NCI-H1417 (cell line): Measurements from ENCODE around the gene CHD6.

Experiments used
- DNase-seq, 3 experiments: peaks; one replicate each; lab custom pipeline; 2025; lab: John Stamatoyannopoulos, UW

Gene CHD6

GRCh38 chr20:41366546-41367392 is 251.4 kb downstream of the CHD6 start, which contains the start of gene EMILIN3:
Gene EMILIN3, minus strand, starts transcription at chr20:41366818. Its CDS starts 184 bp downstream, at chr20:41366634.
- peak in 2 of 3 experiments; percentile 58 to 60 for DNase-seq

DNA sequence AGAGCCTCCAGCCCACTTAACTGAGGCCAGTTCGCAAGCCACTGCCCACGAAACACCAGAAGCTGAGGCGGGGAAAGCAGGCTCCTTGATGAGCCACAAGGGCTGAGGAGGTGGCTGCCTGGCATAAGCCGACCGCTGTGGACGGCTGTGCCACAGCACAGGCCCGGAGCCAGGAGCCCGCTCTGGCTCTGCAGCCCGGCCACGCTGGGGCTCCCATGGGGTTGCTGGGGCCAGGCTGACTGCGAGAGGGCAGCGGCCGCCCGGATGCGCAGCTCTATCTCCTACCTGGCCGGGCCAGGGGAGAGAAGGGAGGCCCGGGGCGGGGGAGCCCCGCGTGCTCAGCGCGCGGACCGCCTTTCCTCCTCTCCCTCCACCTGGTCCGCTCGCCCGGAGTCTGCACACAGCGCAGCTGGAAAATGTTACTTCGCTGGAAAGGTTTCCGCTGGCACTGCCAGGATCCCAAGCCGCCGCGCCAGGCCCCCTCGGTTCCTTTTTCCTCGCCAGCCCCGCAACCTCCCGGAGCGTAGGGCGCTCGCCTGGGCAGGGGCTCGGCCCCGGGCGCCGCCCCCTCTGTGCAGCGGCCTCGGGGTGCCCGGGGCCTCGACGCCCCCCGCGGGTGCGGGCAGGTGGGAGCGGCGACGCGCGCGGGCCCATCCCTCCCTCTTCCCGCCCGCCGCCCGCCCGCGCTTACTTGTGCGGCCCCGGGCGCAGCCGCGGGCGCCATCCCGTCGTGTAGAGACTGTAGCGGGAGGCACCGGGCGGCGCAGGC is 252.2 kb downstream of the CHD6 start:
- DNase-seq, result peak in 2 of 3 experiments; percentile 73 to 82

DNA sequence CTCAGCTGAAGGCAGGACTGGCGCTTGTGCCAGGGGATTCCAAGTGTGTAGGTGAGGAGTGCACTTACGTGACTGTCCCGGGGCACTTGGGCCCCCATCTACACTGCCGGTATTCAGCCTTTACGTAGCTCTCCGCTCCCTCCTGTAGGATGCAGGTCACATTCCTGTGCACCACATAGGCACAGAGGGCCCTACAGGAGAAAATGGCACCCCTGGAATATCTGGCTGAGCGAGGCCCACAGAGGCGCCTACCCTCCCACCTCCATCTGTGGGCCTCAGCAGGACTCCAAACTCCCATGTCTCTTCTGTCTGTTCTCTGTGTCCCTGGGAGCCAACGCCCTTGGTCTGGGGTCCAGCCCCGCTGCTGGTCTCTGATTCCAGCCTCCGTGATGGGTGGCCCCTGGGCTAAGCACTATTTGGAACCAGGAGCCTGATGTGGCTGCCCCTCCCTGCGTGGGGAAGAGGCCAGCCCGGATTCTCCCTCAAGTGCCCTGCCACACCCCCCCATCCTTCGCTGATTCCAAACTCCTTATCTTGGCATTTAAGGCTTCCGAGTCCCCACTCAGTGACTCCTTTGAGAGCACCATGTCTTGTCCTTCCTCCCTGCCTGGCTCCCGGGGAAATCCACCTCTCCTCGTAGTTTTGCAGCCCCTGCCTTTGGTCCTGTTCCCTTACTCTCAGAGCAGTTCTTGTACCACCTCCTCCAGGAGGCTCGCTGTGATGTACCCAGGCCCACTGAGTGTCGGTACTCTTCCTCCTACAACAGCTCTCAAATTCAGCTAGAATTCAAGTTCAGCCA is 253.0 kb downstream of the CHD6 start:
- no peak for DNase-seq

DNA sequence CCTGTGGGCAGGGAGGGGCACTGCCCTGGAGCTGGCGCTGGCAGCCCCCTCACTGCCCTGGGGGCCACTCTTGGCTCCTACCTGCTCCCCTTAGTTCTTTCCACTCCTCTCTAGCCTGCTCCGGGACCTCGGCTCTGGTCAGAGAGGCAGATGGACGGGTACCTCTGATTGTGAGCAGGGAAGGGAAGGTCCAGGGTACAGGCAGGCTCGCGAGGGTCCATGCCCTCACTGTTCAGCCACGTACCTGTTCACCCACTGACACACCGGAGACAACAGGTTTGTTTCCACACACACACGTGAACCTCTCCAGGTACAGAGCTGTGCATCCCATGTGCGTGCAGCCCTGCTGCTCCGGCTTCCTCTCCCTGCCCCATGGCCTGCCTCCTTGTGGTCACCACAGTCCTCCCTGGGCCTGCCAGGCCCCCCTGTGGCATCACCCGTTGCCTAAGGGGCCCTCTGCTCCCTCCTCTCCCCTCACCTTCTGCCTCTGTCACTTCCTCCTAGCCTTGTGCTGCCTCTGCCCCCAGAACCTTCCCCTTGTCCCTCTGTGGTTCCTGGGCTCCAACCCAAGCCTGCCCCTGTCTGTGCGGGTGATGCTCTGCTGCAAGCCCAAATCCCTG is 253.8 kb downstream of the CHD6 start:
- DNase-seq, result no peak

GRCh38 chr20:41363601-41364000 is 254.6 kb downstream of the CHD6 start:
- DNase-seq, result no peak

GRCh38 chr20:41362748-41363140 is 255.4 kb downstream of the CHD6 start:
- DNase-seq, result no peak

DNA sequence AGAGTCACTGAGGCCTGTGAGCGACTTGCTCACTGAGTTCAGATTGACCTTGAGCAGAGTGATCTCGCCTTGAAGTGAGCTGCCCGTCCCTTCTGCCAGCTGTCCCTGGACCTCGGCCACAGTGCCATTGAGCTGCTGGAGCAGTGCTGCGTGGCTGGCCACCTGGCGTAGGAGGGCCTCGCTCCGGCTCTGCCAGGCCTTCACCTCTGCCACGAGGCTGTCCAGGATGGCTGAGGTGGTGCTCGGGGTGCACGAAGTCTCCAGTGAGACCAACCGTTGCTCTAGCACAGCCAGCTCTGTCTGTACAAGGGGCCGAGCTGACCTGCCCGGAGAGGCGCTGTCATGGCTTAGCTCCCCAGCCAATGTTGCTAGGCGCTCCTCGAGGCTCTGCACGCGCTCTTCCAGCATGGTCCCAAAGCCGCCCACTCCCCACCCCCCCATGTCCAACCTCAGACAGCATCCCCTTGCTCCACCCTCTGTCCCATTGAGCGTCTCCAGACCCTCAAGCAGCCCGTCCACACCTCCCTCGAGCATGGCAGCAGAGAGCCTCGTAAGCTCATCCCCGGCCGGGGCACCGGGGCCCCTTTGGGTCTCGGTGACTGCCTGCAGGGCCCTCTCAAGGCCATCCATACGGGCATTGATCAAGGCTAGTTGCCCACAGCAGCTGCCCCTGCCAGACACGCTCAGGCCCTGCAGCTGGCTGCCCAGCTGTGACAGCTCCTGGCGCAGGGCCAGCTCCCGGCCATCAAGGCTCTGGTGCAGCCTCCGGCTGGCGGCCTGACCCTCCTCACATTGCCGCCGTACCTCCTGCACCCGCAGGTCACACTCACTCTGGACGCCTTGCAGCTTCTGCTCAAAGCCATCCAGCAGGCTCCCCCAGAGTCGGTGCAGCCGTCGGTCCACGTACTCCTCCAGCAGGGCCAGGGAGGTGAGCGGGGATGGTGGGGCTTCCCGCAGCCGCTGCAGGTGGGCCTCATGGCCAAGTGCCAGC is 256.1 kb downstream of the CHD6 start:
- DNase-seq, result peak in 1 of 3 experiments; percentile 12

- no peak for DNase-seq
Observed at GRCh38 chr20:41360831-41361756, 257.1 kb downstream of the CHD6 start.

- DNase-seq, result no peak
Observed at GRCh38 chr20:41359541-41360011, 258.6 kb downstream of the CHD6 start.

GRCh38 chr20:41358717-41359116 is 259.5 kb downstream of the CHD6 start:
- no peak for DNase-seq

DNA sequence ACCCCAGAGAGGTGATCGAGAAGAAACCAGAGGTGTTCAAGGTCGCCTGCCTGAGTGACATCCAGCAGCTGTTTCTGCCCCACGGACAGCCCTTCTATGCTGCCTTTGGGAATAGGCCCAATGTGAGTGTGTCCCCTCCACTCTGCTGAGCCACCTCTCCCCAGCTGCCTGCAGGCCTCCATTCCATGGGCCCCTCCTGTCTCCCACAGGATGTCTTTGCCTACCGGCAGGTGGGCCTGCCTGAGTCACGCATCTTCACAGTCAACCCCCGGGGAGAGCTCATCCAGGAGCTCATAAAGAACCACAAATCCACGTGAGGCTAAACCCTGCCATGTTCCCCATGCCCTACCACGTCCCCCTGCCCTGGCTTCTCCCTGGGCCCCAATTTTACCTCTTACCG is 259.9 kb downstream of the CHD6 start:
- DNase-seq, result no peak

DNA sequence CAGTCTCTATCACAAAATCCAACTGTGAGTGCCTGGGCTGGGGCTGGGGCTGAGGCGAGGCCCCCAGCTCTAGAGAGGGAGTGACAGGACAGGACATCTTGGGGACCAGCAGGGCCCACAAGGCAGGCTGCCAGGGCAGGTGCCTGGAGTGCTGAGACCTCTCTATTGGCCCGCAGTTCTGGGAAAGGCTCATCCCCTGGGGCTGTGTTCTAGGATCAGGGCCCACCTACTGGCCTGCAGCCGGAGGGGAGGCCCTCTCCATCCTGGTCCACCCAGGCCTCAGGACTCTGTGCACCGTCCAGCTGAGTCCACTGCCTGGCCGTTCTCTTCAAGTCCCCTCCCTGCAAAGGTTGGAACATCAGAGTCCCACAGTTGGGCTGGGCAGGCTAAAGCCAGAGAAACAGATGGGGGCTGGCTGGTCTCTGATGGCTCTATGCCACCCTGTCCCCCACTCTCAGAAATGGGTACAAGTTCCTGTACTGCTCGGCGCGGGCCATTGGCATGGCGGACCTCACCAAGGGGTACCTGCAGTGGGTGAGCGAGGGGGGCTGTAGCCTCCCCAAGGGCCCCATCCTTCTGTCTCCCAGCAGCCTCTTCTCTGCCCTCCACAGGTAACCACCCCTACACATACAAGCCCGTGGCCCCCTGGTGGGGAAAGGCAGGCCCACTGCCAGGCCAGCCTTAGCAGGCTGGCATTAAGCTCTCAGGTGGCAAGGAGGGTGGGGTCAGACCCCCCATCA is 260.6 kb downstream of the CHD6 start:
- no peak for DNase-seq

GRCh38 chr20:41356951-41357350 is 261.2 kb downstream of the CHD6 start:
- no peak for DNase-seq

DNA sequence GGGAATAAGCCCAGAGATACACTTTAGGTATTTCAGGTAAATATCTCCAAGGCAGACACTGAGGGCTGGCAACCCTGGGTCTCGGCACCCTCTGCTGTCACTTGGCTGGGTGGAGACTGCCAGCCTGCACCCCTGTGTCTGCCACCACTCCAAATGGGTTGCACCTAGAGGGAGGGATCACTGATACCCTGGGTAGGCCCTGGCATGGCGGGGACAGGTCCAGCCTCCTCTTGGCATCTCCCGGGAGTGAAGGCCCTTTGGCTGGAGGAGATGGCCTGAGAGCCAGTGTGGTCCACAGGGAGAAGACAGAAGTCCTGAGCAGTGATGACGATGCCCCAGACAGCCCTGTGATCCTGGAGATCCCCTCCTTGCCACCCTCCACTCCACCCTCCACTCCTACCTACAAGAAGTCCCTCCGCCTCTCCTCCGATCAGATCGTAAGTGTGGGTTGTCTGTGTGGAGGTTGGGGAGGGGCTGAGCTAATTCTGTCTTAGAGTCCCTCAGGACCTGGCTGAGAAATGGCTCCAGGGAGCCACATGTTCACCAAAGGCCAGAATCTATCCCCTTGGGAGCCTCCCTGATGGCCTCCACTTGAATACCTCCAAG is 262.5 kb downstream of the CHD6 start:
- no peak for DNase-seq

GRCh38 chr20:41355192-41355591 is 263.0 kb downstream of the CHD6 start:
- no peak for DNase-seq

DNA sequence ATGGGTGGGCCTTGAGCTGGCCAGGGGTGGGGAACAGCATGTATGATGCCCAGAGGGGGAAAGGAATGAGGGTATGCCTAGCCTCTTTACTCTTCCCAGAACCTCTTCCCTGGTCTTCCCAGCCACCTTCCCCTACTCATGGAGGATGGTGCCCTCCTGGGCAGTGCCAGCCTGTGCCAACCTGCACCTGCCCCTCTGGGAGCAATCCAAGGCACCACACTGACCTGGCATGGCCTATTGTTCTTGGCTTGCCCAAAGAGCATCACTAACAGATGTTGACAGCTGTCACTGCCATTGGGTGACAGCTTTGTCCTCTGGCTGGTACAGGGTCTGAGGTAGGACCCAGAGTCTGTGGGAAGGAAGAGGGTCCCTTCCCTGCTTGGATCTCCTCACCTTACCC is 264.6 kb downstream of the CHD6 start:
- no peak for DNase-seq

- no peak for DNase-seq
Observed at GRCh38 chr20:41352666-41353065, 265.5 kb downstream of the CHD6 start.

GRCh38 chr20:41352106-41352505 is 266.1 kb downstream of the CHD6 start:
- no peak for DNase-seq
